Activated CD8-positive, alpha-beta memory T cell treated with anti-CD3 and anti-CD28 coated beads, Interleukin-2, amount 50 U/mL, for 1 hour (primary cell): Measurements from ENCODE around the gene CCDC137.
"Not testable (repeated sequence)": the region's sequence is repeated elsewhere in the genome, so short reads cannot be mapped to it uniquely, and the experiment has no call there.

Experiments used
- DNase-seq: peaks from one replicate; pipeline ENCODE4 v3.0.0-alpha.2; 2020; ENCODE audit errors: extremely low read depth

CCDC137 gene

GRCh38 chr17:81651692-81652091 lies 14.8 kb upstream of the CCDC137 start:
- no peak for DNase-seq

GRCh38 chr17:81652906-81653771 lies 13.4 kb upstream of the CCDC137 start:
- DNase-seq: no peak

GRCh38 chr17:81655378-81656117 lies 11.0 kb upstream of the CCDC137 start:
- no peak for DNase-seq

GRCh38 chr17:81656118-81656743 lies 10.3 kb upstream of the CCDC137 start, which contains the start of gene PDE6G:
PDE6G (minus strand) TSS chr17:81656542; CDS start chr17:81653305, 3,237 bp downstream.
- no peak for DNase-seq

GRCh38 chr17:81656835-81657234 lies 9.7 kb upstream of the CCDC137 start:
- DNase-seq: no peak

- DNase-seq: no peak
These were observed 7.5 kb upstream of the CCDC137 start for GRCh38 chr17:81659038-81659437.

GRCh38 chr17:81660441-81660840 lies 6.1 kb upstream of the CCDC137 start:
- no peak for DNase-seq

- no peak for DNase-seq
These were observed 4.5 kb upstream of the CCDC137 start for GRCh38 chr17:81662002-81662401.

GRCh38 chr17:81664051-81664470 lies 2.5 kb upstream of the CCDC137 start:
- no peak for DNase-seq

GRCh38 chr17:81665205-81666091 lies 1.1 kb upstream of the CCDC137 start:
- no peak for DNase-seq

- no peak for DNase-seq
These were observed 520 bp upstream of the CCDC137 start for GRCh38 chr17:81666092-81666341.

- no peak for DNase-seq
These were observed 1.2 kb downstream of the CCDC137 start for GRCh38 chr17:81667754-81668153.

GRCh38 chr17:81672504-81672903 lies 6.0 kb downstream of the CCDC137 start:
- no peak for DNase-seq

- DNase-seq: no peak
These were observed 6.4 kb downstream of the CCDC137 start for GRCh38 chr17:81672954-81673353.

GRCh38 chr17:81673561-81674258 lies 7.2 kb downstream of the CCDC137 start:
- no peak for DNase-seq

- DNase-seq: not testable (repeated sequence)
These were observed 9.1 kb downstream of the CCDC137 start for GRCh38 chr17:81675515-81676221.

- no peak for DNase-seq
These were observed 10.4 kb downstream of the CCDC137 start for GRCh38 chr17:81676906-81677305.

GRCh38 chr17:81680150-81680549 lies 13.6 kb downstream of the CCDC137 start:
- DNase-seq: no peak

- DNase-seq: no peak
These were observed 15.1 kb downstream of the CCDC137 start for GRCh38 chr17:81681672-81682071.

- DNase-seq: no peak
These were observed 16.1 kb downstream of the CCDC137 start for GRCh38 chr17:81682565-81683207.
